ENCODE measurements around the gene JSRP1.

DNA sequence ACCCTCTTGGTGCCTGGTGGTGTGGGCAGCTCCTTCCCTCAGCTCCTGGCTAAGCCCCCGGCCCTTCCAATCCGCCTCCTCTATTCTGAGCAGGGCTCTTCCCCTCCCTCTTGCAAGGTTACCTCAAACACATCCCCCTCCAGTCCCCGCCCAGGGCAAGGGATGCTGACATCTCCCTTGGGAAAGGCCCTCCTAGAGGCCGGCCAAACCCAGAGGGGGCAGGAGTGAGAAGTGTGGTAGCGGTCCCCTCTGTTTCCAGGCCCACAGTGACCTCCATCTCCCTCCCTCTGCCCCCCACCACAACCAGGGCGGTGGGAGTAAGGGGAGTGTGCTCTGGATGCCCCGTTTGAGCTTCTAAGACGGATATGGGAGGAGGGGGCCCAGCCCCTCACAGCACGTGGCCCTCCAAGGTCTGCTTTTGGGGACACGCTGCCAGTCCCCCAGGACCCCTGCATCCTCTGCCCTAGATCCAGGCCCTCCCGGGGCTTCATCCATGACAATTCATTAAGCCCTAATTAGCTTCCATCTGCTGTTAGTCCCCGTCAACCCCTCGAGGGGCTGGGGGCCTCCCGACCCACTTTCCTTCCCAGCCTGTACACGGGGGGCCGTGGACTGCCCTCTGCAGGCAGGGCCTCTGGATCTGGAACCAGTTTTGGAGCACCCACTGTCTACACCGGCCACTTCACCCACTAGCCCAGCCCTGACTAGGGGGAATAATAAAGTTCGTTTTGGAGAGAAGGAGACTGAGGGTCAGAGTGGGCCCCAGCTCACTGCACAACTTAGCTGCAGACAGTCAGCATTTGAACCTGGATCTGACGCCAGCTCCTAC, 49.4 kb upstream of the JSRP1 start:
- TF ChIP-seq POLR2A (IDR thresholded peaks at IDR 0.05), result no peak
- TF ChIP-seq, protein P1, sequence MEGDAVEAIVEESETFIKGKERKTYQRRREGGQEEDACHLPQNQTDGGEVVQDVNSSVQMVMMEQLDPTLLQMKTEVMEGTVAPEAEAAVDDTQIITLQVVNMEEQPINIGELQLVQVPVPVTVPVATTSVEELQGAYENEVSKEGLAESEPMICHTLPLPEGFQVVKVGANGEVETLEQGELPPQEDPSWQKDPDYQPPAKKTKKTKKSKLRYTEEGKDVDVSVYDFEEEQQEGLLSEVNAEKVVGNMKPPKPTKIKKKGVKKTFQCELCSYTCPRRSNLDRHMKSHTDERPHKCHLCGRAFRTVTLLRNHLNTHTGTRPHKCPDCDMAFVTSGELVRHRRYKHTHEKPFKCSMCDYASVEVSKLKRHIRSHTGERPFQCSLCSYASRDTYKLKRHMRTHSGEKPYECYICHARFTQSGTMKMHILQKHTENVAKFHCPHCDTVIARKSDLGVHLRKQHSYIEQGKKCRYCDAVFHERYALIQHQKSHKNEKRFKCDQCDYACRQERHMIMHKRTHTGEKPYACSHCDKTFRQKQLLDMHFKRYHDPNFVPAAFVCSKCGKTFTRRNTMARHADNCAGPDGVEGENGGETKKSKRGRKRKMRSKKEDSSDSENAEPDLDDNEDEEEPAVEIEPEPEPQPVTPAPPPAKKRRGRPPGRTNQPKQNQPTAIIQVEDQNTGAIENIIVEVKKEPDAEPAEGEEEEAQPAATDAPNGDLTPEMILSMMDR (IDR thresholded peaks at IDR 0.05), result no peak
